Measurements from ENCODE around the gene MYLK3. TPM values are rescaled to one million over a fixed set of nuclear protein-coding genes. Genes with fewer than 3 reads are reported as not detected.
A peak's percentile ranks its signal among the peaks of the same experiment; 100 is the strongest.

Gene MYLK3
- total RNA-seq, 1 experiment from 2014 or later: 0.32 TPM

DNA sequence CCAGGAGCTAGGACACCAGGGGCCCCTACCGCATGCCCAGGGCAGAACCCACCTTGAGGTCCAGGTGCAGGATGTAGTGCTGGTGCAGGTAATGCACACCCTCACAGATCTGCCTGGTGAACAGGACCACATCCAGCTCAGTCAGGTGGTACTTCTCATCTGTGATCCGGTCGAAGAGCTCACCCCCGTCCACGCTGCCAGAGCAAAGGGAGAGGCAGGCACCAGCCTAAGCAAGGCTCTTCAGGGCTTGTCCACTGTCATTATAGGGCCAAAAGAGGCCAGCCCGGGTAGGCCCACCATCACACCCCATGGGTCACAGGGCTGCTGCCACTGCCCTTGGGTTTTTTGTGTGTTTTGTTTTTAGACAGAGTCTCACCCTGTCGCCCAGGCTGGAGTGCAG is 21.0 kb downstream of the MYLK3 start:
- no peak for DNase-seq (ENCODE audit: low read depth)

DNA sequence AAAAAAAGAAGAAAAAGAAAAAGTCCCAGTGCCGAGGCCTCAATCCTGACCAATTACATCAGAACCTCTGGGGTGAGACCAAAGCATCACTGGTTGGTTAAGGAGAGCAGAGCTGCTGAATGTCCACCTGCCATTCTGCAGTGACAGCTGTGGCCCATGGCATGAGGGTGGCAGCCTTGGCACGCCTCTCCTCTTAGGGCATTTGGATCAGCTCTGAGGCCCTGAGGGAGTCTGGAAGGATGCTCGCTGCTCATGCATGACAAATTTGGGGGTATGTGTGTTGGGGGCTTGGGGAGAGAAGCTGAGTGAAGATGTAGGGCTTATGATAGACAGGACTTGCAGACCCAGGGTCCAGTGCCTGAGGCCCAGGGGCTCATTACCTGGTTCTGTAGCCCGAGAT is 26.3 kb downstream of the MYLK3 start:
- DNase-seq (ENCODE audit: low read depth): no peak

DNA sequence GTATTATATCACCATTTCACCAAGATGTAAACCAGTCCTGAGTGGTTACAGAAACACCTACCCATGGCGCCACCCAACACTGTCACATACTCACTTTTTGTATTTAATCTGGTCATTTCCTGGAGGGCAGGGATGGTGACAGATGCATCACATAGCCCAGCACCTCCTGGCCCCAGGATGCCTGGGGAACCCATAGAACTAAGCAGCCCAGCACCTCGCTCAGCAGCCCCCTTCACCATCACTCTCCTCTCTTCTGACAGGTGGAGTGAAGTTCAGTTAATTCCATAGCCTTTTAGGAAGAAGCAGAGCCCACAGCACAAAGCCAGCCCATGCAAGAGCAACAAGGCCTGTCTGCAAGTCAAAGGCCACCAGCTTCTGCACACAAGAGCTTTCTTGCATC is 27.5 kb downstream of the MYLK3 start:
- no peak for DNase-seq (ENCODE audit: low read depth)

DNA sequence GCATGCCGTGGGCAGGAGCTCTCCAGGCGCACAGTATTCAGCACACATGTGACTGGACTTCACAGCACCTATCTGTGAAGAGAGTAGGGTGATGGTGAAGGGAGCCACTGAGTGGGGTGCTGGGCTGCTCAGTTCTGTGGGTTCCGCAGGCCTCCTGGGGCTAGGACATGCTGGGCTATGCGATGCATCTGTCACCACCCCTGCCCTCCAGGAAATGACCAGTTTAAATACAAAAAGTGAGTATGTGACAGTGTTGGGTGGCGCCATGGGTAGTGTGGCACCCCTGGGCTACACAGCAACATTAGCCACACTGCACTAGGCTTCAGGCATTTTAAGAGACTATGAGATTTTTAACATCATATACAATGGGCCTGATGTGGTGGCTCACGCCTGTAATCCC is 28.6 kb downstream of the MYLK3 start:
- DNase-seq (ENCODE audit: low read depth): no peak

DNA sequence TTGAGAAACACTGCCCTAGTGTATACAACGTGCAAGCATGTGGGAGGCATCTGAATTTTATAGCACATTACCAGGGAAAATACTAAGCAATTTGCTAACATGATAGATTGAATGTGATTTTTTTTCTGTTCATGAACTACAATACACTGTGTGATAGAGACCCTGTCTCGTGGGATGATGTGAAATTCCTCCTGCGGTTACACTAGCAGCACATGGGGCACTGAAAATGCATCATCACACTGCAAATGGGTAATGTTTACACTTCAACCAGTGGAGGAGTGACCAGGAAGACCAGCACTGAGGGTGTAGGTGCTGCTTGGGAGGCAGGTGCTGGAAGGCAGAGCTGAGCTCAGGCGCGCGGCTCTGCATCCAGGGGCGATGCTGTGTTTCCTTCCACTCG is 29.9 kb downstream of the MYLK3 start:
- DNase-seq (ENCODE audit: low read depth): no peak

DNA sequence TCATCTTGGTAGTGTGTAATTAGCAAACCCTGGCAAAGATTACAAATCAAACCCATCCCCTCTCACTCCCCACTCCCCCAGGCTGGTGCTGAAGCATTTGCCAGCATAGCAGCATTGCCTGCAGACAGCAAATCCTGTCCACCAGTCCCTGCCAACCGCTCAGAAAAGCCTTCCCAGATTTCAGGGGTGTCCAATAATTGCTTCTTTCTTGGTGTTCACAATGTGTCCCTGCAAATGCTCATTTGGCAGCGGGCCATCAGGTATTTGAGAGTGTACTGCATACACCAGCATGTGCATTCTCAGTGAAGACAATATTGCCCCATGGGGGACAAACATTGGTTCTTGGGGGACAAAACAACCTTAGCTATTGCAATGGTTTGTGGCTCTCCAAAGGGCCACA is 30.5 kb downstream of the MYLK3 start:
- no peak for DNase-seq (ENCODE audit: low read depth)

DNA sequence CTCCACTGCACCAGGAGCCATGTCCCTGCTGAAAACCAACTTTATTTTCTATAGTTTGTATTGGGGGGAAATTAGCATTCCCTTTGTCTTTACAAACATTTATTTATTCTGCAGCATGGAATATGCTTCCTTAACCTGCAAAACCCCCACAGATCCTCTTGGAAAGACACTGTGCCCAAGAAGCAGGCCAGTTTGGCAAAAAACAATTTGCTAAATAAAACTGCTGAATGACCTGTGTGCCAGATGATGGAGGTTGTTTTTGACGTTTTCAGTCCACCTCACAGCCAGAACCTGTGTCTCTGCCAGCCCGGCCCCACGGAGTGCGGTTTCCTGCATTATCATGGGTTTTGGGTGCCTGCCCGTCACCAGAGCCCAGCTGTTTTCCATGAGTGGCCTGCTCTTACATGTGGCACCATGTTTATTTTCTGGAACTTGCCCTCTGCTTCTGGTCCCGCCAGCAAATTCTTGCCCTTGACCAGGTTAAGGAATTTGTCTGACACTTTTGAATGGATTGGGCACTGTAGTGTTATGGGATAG is 32.3 kb downstream of the MYLK3 start:
- peak; percentile 71 for DNase-seq (ENCODE audit: low read depth)

DNA sequence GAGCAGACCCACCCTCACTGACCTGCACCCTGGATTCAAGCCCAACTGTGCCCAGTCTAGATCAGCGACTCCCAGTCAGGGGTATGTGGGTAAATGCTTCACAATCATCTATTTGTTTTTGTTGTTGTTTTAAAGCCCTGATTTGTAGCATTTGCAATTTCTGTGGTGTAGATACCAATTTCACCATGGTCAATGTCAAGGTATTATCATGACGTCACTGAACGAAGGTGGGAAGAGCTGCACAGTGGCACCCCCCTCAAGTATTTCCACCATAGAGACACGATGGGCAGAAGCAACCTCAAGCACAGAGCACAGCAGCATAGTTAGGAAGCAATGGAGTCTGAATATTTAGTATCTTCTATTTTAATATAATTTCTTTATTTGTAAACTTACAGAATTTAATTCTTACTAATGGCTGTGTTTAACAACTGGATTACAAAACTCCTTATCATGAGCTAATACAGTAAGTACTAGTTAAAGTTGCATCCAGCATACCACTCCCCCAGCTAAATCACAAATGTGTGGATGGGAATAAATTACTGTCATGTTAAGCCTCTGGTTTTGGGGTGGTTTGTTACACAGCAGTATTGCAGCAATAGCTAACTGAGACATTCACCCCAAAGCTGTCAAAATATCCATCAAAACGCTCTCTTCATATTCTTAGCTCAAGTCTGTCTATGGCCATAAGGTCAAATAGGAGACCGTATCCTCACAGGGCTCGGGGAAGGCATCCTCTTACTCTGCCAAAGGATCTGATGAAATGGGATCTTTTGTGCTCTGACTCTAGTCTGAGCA is 33.1 kb downstream of the MYLK3 start:
- DNase-seq (ENCODE audit: low read depth): no peak

DNA sequence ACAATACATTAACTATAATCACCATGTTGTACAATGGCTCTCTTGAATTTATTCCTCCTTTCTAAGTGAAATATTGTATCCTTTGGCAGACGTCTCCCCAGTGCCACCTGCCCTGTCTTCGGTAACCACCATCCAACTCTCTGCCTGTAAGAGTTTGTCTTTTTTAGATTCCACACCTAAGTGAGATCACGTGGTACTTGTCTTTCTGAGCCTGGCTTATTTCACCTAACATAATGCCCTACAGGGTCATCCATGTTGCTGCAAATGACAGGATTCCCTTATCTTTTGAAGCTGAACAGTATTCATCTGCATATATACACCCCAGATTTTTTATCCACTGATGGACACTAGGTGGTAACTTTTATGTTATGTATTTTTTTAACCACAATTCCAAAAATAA is 34.5 kb downstream of the MYLK3 start:
- no peak for DNase-seq (ENCODE audit: low read depth)

DNA sequence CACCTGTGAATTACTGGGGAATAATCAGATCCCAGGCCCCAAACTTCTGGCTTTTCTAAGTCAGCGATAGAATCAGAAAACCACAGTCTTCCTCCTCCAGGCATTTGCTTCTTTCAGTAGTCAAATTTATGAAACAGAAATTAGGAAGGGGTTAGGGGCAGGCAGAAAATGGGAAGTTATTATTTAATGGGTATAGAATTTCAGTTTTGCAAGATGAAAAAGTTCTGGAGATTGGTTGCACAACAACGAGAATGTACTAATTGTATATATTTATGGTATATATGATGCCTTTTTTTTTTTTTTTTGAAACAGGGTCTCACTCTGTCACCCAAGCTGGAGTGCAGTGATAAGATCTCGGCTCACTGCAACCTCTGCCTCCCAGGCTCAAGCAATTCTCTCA is 35.2 kb downstream of the MYLK3 start:
- no peak for DNase-seq (ENCODE audit: low read depth)

DNA sequence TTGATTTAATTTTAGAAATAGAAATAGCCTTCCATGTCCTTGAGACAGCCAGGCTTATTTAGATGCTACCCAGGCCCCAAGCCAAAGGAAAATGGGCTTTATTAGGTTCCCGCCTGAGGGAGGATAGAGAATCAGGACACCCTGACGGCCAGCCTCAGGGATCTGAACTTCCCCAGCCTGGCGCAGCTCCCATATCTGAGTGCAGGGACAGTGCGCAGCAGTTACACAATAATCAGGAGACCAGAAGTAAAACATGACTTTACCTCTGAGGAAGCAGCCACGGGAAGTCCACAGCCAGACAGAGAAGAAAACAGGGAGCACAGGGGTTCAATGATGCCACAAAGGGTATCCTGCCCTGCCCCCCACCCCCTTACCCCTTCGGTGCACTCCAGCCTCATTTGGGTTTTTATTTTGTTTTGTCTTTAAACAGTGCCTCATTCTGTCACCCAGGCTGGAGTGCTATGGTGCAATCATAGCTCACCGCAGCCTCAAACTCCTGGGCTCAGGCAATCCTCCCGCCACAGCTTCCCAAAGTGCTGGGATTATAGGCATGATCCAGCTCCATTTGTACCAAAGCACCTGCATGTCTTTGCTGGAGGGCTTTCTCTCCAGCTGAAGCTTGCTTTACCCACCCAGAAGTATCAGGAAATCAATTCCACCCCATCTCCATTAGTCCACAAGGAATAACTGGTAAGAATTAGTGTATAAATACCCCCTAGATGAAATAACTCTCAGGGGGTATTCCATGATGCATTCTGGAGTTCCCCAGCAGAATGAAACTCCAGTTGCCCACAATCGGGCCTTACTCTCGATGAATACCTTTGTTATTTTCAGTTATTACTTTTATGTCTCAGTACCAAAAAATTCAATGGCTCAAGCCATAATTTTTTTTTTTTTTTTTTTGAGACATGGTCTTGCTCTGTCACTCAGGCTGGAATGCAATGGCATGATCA is 36.8 kb downstream of the MYLK3 start:
- no peak for DNase-seq (ENCODE audit: low read depth)

DNA sequence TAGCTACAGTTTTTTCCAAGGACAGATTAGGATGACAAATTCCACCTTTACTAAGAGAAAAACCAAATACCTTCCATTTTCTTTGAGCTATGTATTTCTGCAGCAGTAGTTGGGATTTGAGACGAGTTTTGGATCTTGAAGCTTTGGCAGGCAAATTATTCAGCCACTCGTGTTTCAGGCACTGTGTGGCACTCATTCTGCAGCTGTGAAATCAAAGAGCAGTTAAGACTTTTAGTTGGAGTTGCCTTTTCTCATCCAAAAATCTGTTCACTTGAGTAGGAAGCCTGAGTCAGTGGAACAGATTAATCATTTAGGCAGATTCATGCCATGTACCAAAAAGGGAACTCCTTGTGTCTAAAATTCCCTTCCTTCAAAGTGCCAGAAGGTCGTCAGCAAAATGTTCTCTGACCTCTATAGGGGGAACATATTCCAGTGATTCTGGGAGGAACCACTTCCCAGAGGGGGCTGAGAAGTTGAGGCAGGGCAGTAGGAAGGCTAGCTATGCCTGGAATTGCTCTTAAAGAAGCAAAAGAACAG is 38.6 kb downstream of the MYLK3 start:
- DNase-seq (ENCODE audit: low read depth): no peak

DNA sequence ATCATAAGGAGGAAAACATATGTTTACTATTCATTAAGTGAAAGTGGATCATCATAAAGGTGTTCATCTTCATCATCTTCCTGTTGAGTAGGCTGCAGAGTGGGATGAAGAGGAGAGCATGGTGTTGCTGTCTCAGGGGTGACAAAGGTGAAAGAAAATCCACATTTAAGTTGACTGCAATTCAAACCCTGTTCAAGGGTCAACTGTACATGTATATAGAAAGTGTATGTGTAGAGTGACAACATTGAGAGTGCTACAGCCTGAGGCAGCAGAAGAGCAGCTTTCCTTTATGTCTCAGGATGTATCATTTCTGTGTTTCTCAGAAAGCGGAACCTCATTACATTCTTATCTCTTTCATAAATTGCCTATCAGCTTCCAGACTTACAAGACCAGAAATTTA is 41.5 kb downstream of the MYLK3 start:
- DNase-seq (ENCODE audit: low read depth): no peak

DNA sequence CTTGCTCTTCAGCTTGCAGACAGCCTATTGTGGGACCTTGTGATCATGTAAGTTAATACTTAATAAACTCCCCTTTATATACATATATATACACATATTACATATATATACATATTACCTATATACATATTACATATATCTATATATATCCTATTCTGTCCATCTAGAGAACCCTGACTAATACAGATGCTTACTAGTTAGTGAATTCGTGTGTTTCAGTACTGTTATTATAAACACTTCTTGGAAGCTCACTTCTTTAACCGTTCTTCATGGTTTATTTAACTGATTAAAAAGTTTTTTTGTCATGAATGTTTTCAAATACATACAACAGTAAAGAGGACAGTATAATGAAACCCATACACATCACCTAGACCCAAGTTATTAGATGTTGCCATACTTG is 46.1 kb downstream of the MYLK3 start:
- no peak for DNase-seq (ENCODE audit: low read depth)

DNA sequence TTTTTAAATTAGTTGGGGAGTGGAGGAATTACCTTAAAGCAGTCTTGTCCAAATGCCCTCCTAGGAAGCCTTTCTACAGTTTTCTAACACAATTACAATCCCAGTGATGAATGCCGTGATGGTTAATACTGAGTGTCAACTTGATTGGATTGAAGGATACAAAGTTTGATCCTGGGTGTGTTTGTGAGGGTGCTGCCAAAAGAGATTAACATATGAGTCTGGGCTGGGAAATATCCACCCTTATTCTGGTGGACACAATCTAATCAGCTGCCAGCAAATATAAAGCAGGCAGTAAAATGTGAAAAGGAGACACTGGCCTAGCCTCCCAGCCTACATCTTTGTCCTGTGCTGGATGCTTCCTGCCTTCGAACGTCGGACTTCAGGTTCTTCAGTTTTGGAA is 46.5 kb downstream of the MYLK3 start:
- DNase-seq (ENCODE audit: low read depth): no peak

DNA sequence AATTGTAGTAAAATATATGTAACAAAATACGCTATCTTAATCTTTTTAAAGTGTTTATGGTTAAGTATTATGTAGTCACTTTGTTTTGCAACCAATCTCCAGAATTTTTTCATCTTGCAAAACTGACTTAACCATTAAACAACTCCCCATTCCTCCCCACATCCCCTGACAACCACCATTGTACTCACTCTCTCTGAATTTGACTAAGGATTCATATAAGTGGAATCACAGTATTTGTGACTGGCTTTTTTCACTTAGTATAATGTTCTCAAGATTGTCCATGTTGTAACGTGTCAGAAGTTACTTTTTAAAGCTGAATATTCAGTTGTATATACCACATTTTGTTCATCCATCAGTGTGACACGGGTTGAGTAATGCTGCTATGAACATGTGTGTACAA is 48.1 kb downstream of the MYLK3 start:
- DNase-seq (ENCODE audit: low read depth): no peak

DNA sequence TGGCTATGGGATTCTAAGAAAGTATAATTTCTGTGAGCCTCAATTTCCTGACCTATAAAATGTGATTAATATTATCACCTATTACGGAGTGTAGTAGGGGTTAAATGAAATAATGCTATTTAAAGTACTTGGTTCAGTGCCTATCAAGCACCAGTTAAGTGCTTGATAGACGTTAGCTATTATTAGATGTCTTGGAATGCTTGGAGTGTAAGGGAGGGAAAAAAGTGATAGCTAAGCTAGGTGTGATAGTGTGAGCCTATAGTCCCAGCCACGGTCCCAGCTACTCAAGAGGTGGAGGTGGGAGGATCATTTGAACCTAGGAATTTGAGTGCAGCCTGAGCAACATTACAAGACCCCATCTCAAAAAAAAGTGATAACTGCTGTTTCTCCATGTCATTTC is 51.2 kb downstream of the MYLK3 start:
- DNase-seq (ENCODE audit: low read depth): no peak

DNA sequence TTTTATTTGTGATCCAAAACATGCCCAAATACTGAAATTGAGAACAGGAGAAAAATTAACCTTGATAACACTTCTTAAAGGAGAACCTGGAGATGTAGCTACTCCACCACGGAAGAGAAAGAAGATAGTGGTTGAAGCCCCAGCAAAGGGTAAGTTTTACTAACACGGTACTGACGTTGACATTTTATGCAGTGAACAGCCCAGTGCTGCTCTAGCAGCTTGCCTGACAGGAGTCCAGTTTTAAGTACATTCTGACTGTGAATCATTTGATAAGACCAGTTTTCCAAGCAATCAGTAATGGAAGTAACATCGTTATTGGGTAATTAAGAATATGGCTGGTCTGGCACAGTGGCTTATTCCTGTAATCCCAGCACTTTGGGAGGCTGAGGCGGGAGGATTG is 52.2 kb downstream of the MYLK3 start:
- DNase-seq (ENCODE audit: low read depth): no peak

DNA sequence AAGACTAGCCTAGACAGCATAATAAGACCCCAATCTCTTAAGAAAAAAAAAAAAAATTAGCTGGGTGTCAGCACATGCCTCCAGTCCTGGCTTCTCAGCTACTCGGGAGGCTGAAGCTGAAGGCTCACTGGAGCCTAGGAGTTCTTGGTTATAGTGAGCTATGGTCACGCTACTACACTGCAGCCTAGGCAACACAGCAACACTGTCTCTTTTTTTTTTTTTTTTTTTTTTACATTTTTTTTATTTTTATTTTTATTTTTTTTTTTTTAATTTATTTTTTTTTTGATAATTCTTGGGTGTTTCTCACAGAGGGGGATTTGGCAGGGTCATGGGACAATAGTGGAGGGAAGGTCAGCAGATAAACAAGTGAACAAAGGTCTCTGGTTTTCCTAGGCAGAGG is 54.5 kb downstream of the MYLK3 start:
- DNase-seq (ENCODE audit: low read depth): no peak

DNA sequence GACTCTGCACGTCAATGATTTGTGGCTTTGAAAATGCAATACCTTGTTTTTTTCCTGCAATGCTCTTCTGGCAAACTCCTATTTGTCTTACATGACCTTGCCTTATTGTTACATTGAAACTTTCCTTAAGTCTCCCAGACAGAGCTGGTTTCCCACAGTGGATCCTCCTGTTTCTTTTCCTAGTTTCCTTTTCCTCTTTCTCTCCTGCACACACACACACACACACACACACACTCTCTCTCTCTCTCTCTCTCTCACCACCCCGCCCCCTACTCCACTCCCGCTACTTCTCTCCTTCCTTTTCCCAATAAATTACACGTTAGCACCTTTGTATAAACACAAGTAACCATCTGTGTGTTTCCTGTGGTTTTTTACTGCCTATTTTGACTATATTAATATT is 56.4 kb downstream of the MYLK3 start:
- no peak for DNase-seq (ENCODE audit: low read depth)

DNA sequence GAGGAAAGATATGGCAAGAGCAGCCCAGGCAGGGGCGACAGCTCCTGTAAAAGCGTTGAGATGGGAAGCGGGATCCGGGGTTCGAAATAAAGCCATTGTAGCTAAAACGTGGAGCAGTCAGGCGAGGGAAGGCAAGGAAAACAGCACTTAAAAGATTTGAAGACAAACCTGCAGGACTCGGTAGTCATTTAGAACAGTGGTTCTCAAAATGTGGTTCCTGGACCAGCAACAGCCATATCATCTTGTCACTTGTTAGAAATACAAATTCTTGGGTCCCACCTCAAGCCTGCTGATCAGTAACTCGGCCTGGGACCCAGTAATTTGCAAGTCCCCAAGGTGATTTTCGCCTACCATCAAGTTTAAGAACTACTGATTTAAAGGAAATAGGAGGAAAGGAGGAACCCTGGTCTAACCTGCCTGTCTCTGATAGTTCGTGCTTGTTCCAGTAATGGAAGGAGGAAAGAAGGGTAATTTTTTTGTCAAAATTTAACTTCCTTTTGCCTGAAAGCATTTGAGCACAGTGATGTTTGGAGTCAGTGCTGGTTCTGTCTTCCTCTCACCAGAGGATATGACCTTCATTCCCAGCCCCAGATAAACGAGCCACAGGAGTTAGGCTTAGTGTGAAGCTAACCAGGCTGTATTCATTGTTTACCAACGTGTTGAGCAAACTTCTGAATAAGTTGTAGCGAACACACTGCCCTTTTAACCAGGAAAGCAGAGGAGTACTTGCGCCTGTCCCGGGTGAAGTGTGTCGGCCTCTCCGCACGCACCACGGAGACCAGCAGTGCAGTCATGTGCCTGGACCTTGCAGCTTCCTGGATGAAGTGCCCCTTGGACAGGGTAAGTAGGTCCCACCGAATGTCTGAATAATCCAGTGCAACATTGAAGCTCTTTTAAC is 57.6 kb downstream of the MYLK3 start:
- no peak for DNase-seq (ENCODE audit: low read depth)

All from M059J (cell line).